ENCODE data around the gene ARX. TPM values are rescaled to one million over a fixed set of nuclear protein-coding genes. Genes with fewer than 3 reads are reported as not detected.

Gene ARX
- polyA plus RNA-seq, 1 of the 3 experiments (the other 2 are of a cell fraction), result not detected

DNA sequence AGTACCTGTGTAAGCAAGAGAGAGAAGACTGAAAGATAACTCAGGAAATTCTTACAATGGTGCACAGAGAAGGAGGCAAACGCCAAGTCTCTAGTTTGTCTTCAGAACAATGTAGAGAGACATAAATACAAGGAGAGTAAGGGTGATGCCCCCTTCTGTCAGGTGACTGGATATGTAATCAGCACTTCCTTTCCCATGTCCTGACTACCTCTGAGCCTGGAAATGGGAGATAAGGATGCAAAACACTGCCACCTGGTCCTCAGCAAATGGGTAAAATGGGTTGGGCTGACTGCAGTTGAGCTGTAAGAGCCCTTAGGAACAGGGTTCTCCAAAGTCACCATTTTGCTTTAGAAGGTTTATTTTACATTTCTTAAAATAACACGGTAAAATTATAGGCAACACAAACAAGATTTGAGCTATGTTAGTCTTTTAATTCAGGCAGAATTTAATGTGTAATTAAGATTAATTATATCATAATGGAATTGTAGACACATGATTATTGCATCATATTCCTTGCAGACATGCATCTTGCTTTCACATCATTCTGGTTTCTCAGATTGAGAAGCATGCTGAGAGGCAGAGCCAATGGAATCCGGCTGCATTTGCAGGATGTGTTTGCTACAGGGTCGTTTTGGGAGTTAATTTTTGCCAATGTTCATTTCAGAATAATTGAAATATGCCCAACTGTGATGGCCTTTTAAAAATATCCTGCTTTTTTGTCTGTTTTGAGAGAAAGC, 37.2 kb upstream of the ARX start:
- Histone ChIP-seq H3F3A (replicated peaks; ENCODE audit: insufficient read depth) (no peaks in the 10 kb centered on the region), H3K4me2 (no peak overlapping the region), H3K9me3 (no peaks in the 10 kb centered on the region), H3K4me1 (ENCODE audit: control insufficient read depth in 1 of 2, insufficient read depth in 2 of 2, low read depth in 1 of 2, low read length in 1 of 2) (peaks cover 0 to 12% of the 10 kb centered on the region in 2 experiments; a peak in 1 of 4 replicates), H3K9me2 (no peaks in the 10 kb centered on the region), H2AFZ (ENCODE audit: low read depth) (no peak overlapping the region), H3K79me2 (ENCODE audit: insufficient read depth) (no peaks in the 10 kb centered on the region), H3K27me3 (ENCODE audit: insufficient read depth) (no peaks in the 10 kb centered on the region; the same call in 1 of the 2 replicates), H3K4me3 (ENCODE audit: low read depth in 2 of 2, low read length in 1 of 2) (no peak overlapping the region), H4K20me1 (ENCODE audit: insufficient read depth) (no peaks in the 10 kb centered on the region), H3K27ac (ENCODE audit: low read depth in 2 of 2, low read length in 1 of 2) (no peak overlapping the region), H3K9ac (no peak overlapping the region), H3K36me3 (replicated peaks in 1 of 2; ENCODE audit: control insufficient read depth in 1 of 2, insufficient read depth in 2 of 2, low read length in 1 of 2) (no peaks in the 10 kb centered on the region)
- ChIA-PET POLR2A (no interaction called here), CTCF (interaction anchor here (0.8 to 1.1 kb wide), 2 partner anchors 31 to 91 kb away, joined by 3 read pairs; no protein-coding TSS in a partner anchor)
- no peak for DNase-seq
- WGBS (ENCODE audit: low lambda C conversion rate), result 35% methylated on average over 4 of the region's 4 CpGs
- no peak for TF ChIP-seq JUND (IDR thresholded peaks at IDR 0.05)

DNA sequence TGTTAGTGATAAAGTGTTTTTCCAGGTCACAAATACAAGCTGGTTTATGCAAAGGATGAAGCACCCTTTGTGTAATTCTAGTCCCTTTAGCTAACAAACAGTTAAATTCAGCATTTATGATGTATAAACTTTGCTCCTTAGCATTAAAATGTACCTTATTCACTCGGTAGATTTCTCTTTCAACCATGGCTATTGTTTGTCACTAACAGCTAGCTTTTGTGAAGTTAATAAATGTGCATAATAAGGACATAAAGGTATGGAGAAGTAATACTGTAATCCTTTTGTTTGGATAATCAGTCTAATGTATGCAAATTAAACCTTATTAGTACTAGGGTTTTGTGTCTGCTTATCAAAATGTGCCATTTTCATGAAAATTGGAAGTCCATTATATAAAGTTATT, 34.2 kb upstream of the ARX start:
- POLR2A ChIA-PET, result no interaction called here
- WGBS (ENCODE audit: low lambda C conversion rate), result 17% methylated on average over 1 of the region's 1 CpG

More for the DNA sequence above, 34.2 kb upstream of the ARX start:
- no peaks in the 10 kb centered on the region for H3K9me3 ChIP-seq
- DNase-seq, result no peak
- H3K4me3 ChIP-seq (ENCODE audit: low read depth in 2 of 2, low read length in 1 of 2), result no peak overlapping the region
- no peaks in the 10 kb centered on the region for H4K20me1 ChIP-seq (ENCODE audit: insufficient read depth)
- no peak overlapping the region for H3K9ac ChIP-seq
- no peak overlapping the region for H2AFZ ChIP-seq (ENCODE audit: low read depth)
- no peaks in the 10 kb centered on the region for H3F3A ChIP-seq (replicated peaks; ENCODE audit: insufficient read depth)
- H3K27me3 ChIP-seq (ENCODE audit: insufficient read depth), result no peaks in the 10 kb centered on the region; the same call in 1 of the 2 replicates
- H3K4me2 ChIP-seq, result no peak overlapping the region
- H3K27ac ChIP-seq (ENCODE audit: low read depth in 2 of 2, low read length in 1 of 2), result no peak overlapping the region
- peaks cover 0 to 14% of the 10 kb centered on the region in 2 experiments; a peak in 1 of 4 replicates for H3K4me1 ChIP-seq (ENCODE audit: control insufficient read depth in 1 of 2, insufficient read depth in 2 of 2, low read depth in 1 of 2, low read length in 1 of 2)
- CTCF ChIA-PET, result interaction anchor here (1.1 to 1.5 kb wide), 2 partner anchors 29 to 211 kb away, joined by 3 read pairs; no protein-coding TSS in a partner anchor
- TF ChIP-seq, protein P1, sequence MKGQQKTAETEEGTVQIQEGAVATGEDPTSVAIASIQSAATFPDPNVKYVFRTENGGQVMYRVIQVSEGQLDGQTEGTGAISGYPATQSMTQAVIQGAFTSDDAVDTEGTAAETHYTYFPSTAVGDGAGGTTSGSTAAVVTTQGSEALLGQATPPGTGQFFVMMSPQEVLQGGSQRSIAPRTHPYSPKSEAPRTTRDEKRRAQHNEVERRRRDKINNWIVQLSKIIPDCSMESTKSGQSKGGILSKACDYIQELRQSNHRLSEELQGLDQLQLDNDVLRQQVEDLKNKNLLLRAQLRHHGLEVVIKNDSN (IDR thresholded peaks at IDR 0.05; ENCODE audit: borderline replicate concordance, low read depth), result no peak
- TF ChIP-seq SMC3 (IDR thresholded peaks at IDR 0.05; ENCODE audit: low read depth, low read length) (no peak), FOSL2 (IDR thresholded peaks at IDR 0.05; ENCODE audit: borderline replicate concordance, low read depth) (no peak), RCOR1 (IDR thresholded peaks at IDR 0.05; ENCODE audit: low read length) (no peak), RAD21 (IDR thresholded peaks at IDR 0.05; ENCODE audit: low read length) (no peak), GATA2 (CRISPR knock-in tag; IDR thresholded peaks at IDR 0.05) (no peak), POLR2AphosphoS5 (IDR thresholded peaks at IDR 0.05; ENCODE audit: low read depth, low read length) (no peak), EP300 (IDR thresholded peaks at IDR 0.05; ENCODE audit: borderline replicate concordance in 1 of 2, low read depth in 1 of 2, low read length in 1 of 2) (no peak), SIN3A (IDR thresholded peaks at IDR 0.05; ENCODE audit: borderline replicate concordance, low read depth, low read length) (no peak), GABPA (IDR thresholded peaks at IDR 0.05; ENCODE audit: low read depth) (no peak), FOXM1 (IDR thresholded peaks at IDR 0.05; ENCODE audit: low read depth) (no peak), FOXJ3 (CRISPR knock-in tag; IDR thresholded peaks at IDR 0.05) (no peak), MXI1 (IDR thresholded peaks at IDR 0.05; ENCODE audit: low read depth, low read length) (no peak)
- TF ChIP-seq, protein P2, sequence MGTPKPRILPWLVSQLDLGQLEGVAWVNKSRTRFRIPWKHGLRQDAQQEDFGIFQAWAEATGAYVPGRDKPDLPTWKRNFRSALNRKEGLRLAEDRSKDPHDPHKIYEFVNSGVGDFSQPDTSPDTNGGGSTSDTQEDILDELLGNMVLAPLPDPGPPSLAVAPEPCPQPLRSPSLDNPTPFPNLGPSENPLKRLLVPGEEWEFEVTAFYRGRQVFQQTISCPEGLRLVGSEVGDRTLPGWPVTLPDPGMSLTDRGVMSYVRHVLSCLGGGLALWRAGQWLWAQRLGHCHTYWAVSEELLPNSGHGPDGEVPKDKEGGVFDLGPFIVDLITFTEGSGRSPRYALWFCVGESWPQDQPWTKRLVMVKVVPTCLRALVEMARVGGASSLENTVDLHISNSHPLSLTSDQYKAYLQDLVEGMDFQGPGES (IDR thresholded peaks at IDR 0.05; ENCODE audit: low read depth, low read length), result no peak
- TF ChIP-seq, protein P3, sequence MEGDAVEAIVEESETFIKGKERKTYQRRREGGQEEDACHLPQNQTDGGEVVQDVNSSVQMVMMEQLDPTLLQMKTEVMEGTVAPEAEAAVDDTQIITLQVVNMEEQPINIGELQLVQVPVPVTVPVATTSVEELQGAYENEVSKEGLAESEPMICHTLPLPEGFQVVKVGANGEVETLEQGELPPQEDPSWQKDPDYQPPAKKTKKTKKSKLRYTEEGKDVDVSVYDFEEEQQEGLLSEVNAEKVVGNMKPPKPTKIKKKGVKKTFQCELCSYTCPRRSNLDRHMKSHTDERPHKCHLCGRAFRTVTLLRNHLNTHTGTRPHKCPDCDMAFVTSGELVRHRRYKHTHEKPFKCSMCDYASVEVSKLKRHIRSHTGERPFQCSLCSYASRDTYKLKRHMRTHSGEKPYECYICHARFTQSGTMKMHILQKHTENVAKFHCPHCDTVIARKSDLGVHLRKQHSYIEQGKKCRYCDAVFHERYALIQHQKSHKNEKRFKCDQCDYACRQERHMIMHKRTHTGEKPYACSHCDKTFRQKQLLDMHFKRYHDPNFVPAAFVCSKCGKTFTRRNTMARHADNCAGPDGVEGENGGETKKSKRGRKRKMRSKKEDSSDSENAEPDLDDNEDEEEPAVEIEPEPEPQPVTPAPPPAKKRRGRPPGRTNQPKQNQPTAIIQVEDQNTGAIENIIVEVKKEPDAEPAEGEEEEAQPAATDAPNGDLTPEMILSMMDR (IDR thresholded peaks at IDR 0.05), result no peak
- TF ChIP-seq, protein P4, sequence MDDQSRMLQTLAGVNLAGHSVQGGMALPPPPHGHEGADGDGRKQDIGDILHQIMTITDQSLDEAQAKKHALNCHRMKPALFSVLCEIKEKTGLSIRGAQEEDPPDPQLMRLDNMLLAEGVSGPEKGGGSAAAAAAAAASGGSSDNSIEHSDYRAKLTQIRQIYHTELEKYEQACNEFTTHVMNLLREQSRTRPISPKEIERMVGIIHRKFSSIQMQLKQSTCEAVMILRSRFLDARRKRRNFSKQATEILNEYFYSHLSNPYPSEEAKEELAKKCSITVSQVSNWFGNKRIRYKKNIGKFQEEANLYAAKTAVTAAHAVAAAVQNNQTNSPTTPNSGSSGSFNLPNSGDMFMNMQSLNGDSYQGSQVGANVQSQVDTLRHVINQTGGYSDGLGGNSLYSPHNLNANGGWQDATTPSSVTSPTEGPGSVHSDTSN (IDR thresholded peaks at IDR 0.05), result no peak
- TF ChIP-seq, protein P5, sequence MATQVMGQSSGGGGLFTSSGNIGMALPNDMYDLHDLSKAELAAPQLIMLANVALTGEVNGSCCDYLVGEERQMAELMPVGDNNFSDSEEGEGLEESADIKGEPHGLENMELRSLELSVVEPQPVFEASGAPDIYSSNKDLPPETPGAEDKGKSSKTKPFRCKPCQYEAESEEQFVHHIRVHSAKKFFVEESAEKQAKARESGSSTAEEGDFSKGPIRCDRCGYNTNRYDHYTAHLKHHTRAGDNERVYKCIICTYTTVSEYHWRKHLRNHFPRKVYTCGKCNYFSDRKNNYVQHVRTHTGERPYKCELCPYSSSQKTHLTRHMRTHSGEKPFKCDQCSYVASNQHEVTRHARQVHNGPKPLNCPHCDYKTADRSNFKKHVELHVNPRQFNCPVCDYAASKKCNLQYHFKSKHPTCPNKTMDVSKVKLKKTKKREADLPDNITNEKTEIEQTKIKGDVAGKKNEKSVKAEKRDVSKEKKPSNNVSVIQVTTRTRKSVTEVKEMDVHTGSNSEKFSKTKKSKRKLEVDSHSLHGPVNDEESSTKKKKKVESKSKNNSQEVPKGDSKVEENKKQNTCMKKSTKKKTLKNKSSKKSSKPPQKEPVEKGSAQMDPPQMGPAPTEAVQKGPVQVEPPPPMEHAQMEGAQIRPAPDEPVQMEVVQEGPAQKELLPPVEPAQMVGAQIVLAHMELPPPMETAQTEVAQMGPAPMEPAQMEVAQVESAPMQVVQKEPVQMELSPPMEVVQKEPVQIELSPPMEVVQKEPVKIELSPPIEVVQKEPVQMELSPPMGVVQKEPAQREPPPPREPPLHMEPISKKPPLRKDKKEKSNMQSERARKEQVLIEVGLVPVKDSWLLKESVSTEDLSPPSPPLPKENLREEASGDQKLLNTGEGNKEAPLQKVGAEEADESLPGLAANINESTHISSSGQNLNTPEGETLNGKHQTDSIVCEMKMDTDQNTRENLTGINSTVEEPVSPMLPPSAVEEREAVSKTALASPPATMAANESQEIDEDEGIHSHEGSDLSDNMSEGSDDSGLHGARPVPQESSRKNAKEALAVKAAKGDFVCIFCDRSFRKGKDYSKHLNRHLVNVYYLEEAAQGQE (IDR thresholded peaks at IDR 0.05; ENCODE audit: low read depth, low read length), result no peak
- H3K79me2 ChIP-seq (ENCODE audit: insufficient read depth), result no peaks in the 10 kb centered on the region
- no peaks in the 10 kb centered on the region for H3K9me2 ChIP-seq
- no peaks in the 10 kb centered on the region for H3K36me3 ChIP-seq (replicated peaks in 1 of 2; ENCODE audit: control insufficient read depth in 1 of 2, insufficient read depth in 2 of 2, low read length in 1 of 2)

Data from SK-N-SH (cell line).